Adrenal gland (tissue), 12 donors: ENCODE data around the gene CFAP92. TPM values are rescaled to one million over a fixed set of nuclear protein-coding genes. Genes with fewer than 3 reads are reported as not detected.

Experiments
- DNase-seq, 7 donors: peaks; one replicate each; pipeline ENCODE4 v3.0.0-alpha.2; 2019 to 2020
- H3K27ac ChIP-seq, 5 donors: fragments of 200-600 bp; sonication (generic) in 4 of 5; 1 replicate in 3 of 5; 2 replicates in 2 of 5; pipeline versions ENCODE4 v1.5.1 to v1.8.0; 2016 to 2020; ENCODE audit warnings: mild to moderate bottlenecking in 1 of 5
- H3K27me3 ChIP-seq: fragments of 200-600 bp; 2 replicates; pipeline ENCODE4 v1.8.0; 2021
- H3K36me3 ChIP-seq, 2 donors: fragments of 200-600 bp; replicated peaks in 1 of 2; 1 replicate in 1 of 2; 2 replicates in 1 of 2; pipeline versions ENCODE4 v1.5.1 to v1.8.0; 2018 to 2022
- H3K4me1 ChIP-seq, 2 donors: fragments of 200-600 bp; replicated peaks in 1 of 2; 1 replicate in 1 of 2; 2 replicates in 1 of 2; pipeline versions ENCODE4 v1.5.1 to v1.8.0; 2018 to 2021
- H3K4me3 ChIP-seq, 4 donors: fragments of 200-600 bp; sonication (generic) in 3 of 4; one replicate each; pipeline ENCODE4 v1.5.1; 2016 to 2018
- H3K9me3 ChIP-seq, 3 donors: fragments of 200-600 bp; sonication (generic) in 1 of 3; replicated peaks in 1 of 3; 1 replicate in 2 of 3; 2 replicates in 1 of 3; pipeline versions ENCODE4 v1.5.1 to v1.8.0; 2016 to 2021
- CTCF ChIP-seq, 6 experiments: fragments of 450-650 bp in 4 of 6; fragments of 200-600 bp in 2 of 6; sonication (generic) in 1 of 6; IDR thresholded peaks; 1 replicate in 5 of 6; 2 replicates in 1 of 6; pipeline versions ENCODE4 v1.5.1 to v1.8.0; 2016 to 2021; ENCODE audit warnings: antibody characterized with exemption in 6 of 6, mild to moderate bottlenecking in 2 of 6, moderate library complexity in 1 of 6
- POLR2A ChIP-seq, 2 donors: fragments of 450-650 bp; IDR thresholded peaks; one replicate each; pipeline ENCODE4 v1.6.1; 2017; ENCODE audit warnings: antibody characterized with exemption in 2 of 2, mild to moderate bottlenecking in 2 of 2, moderate library complexity in 1 of 2
- WGBS, 4 donors: extraction: QIAGEN DNeasy Blood & Tissue Kit in 2 of 4; methylation state at CpG; one replicate each; pipeline versions ENCODE4 v1.1.5 to v1.1.7; 2013 to 2017; 5-methylcytosine and 5-hydroxymethylcytosine counted together
- intact Hi-C, 2 donors: fragments of 100-400 bp; cut with DNase I; formaldehyde crosslinking; loops; one replicate each; pipeline versions ENCODE4 v1.14.1 to v1.15.0; 2022 to 2023
- polyA plus RNA-seq, 3 donors: library from polyadenylated mRNA; stranded (reverse); fragments of 200-250 nt in 2 of 3; fragments of 350-450 nt in 1 of 3; fragmentation: Illumina TruSeq in 1 of 3; extraction: RNeasy Lipid Tissue Mini Kit (QIAGEN cat#74804) in 1 of 3; gene quantifications; one replicate each; pipeline ENCODE4 v1.2.3, GENCODE V29; 2013 to 2014
- total RNA-seq, 9 donors: library from RNA; depleted of rRNA in 4 of 9; stranded (reverse); fragments of >200 nt in 4 of 9; fragments of 120-200 nt in 1 of 9; fragmentation: NEBNext Ultra II Directional in 1 of 9; extraction: Animal tissue kit (Norgen Biotek cat#: 25700) in 1 of 9; gene quantifications; one replicate each; pipeline versions ENCODE4 v1.1.0 to v1.2.4, GENCODE V29; 2013 to 2023
- donor health status: healthy with polysubstance abuse.
- donor health status: Bipolar disorder and iron deficiency.
- donor health status: DM: yes; HTN: yes; CAD: no.
- donor health status: DM: no; HTN: no; CAD: no.
- donor health status: DM: no; HTN: no; CAD: no.
- donor health status: DM: yes; HTN: yes; CAD: no.

Gene CFAP92
- total and polyA plus RNA-seq, 12 donors = 0.14 to 1.9 (median 0.48) TPM; not detected in 1

- intact Hi-C loops = no loop called here
- H3K27ac ChIP-seq = no peak overlapping the region
- TF ChIP-seq POLR2A (IDR thresholded peaks at IDR 0.05) (no peak), CTCF (IDR thresholded peaks at IDR 0.05) (no peak)
- peaks cover 0 to 14% of the 10 kb centered on the region in 2 donors for H3K4me1 ChIP-seq
- H3K9me3 ChIP-seq = no peaks in the 10 kb centered on the region
- H3K4me3 ChIP-seq = peak overlapping the region in 1 of 4 donors; percentile 43
- whole genome bisulfite sequencing, 4 donors = 1 to 4% (median 3%) methylated on average over 7 to 13 of the region's 13 CpGs
- H3K36me3 ChIP-seq = no peaks in the 10 kb centered on the region
- H3K27me3 ChIP-seq = no peaks in the 10 kb centered on the region
- no peak for DNase-seq
These were observed 267 bp upstream of the CFAP92 start for GRCh38 chr3:128994173-128994512.

DNA sequence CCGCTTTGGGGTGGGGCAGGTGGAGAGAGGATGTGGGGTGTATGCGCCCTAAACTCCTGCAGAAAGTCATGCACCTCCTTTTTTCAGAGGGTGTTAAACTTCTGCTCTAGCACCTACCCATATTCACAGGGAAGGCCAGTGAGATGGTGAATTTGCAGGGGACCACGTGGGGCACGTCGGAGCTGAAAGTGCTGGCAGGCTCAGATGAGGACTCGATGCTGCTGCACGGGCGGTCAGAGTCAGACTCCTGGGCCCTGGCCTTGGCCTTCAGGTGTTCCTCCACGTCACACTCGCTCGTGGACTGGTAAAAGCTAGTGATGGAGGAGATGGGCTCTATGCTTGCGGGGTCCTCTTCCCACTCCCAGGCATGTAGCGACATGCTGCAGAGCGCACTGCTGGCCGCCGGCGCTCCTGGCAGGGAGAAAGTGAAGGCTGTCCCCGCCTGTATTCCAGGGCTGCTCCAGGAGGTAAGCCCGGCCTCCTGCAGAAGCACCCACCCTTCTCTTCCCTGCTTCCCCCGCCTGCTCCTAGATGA is 883 bp downstream of the CFAP92 start:
- no peaks in the 10 kb centered on the region for H3K36me3 ChIP-seq
- no peaks in the 10 kb centered on the region for H3K9me3 ChIP-seq
- no peak overlapping the region for H3K4me3 ChIP-seq
- H3K4me1 ChIP-seq = peaks cover 0 to 14% of the 10 kb centered on the region in 2 donors
- intact Hi-C loops = no loop called here
- no peak overlapping the region for H3K27ac ChIP-seq
- no peaks in the 10 kb centered on the region for H3K27me3 ChIP-seq
- no peak for DNase-seq
- WGBS, 4 donors = 73 to 78% (median 74%) methylated on average over 17 to 20 of the region's 20 CpGs
- no peak for TF ChIP-seq CTCF (IDR thresholded peaks at IDR 0.05)
- no peak for TF ChIP-seq POLR2A (IDR thresholded peaks at IDR 0.05)

DNA sequence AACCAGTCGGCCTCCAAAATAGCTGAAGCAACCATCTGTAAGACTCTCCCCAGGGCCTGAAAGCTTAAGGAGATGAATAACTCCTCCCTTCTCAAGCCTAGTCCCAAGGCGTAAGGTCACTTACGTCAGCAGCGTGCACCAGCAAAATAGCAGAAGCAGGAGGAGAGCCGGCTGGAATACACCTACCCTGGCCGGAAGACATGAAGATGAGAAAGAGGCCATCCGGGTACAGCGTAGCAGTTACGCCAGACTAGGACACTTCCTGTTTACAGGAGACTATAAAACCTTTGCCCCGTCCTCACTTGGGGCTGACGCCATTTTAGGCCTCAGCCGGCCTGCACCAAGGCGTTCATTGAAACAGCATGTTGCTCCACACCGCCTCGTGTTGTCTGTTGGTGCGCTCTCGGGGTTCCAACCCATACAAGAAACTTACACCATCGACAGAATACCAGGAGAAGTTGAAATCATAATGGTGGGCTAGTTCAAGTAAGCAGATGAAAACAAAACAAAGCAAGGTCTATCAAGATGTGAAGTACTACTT is 2.5 kb downstream of the CFAP92 start:
- no peak overlapping the region for H3K4me3 ChIP-seq
- intact Hi-C loops = no loop called here

GRCh38 chr3:128988286-128988685 is 5.6 kb downstream of the CFAP92 start:
- intact Hi-C loops = no loop called here
- DNase-seq = no peak
- no peak overlapping the region for H3K4me3 ChIP-seq
- no peak overlapping the region for H3K27ac ChIP-seq
- no peaks in the 10 kb centered on the region for H3K9me3 ChIP-seq
- no peaks in the 10 kb centered on the region for H3K27me3 ChIP-seq
- no peaks in the 10 kb centered on the region for H3K4me1 ChIP-seq
- TF ChIP-seq CTCF (IDR thresholded peaks at IDR 0.05) (no peak), POLR2A (IDR thresholded peaks at IDR 0.05) (no peak)
- H3K36me3 ChIP-seq = no peaks in the 10 kb centered on the region
- 90 to 93% (median 91%) methylated on average over 8 of the region's 8 CpGs for WGBS, 4 donors

More for the DNA sequence above, 2.5 kb downstream of the CFAP92 start:
- Histone ChIP-seq H3K4me1 (peaks cover 0 to 14% of the 10 kb centered on the region in 2 donors), H3K9me3 (no peaks in the 10 kb centered on the region), H3K27me3 (no peaks in the 10 kb centered on the region), H3K27ac (no peak overlapping the region), H3K36me3 (no peaks in the 10 kb centered on the region)
- WGBS, 4 donors = 87 to 91% (median 89%) methylated on average over 15 to 18 of the region's 18 CpGs
- no peak for TF ChIP-seq CTCF (IDR thresholded peaks at IDR 0.05)
- TF ChIP-seq POLR2A (IDR thresholded peaks at IDR 0.05) = no peak
- DNase-seq = no peak
